Measurements from ENCODE around the gene TRIM67. TPM values are rescaled to one million over a fixed set of nuclear protein-coding genes. Genes with fewer than 3 reads are reported as not detected.

Gene TRIM67
- total and polyA plus RNA-seq, 2 donors (not counting 1 experiment from before 2014, with no cell fraction given): not detected

GRCh38 chr1:231248778-231249177, 86.9 kb downstream of the TRIM67 start:
- Mint-ChIP-seq H3K9me3 (ENCODE audit: insufficient read depth) (no peaks in the 10 kb centered on the region), H3K4me1 (peaks cover 19% of the 10 kb centered on the region), H3K27me3 (no peaks in the 10 kb centered on the region), H3K27ac (no peak overlapping the region), H3K4me3 (no peak overlapping the region)
- Histone ChIP-seq H3K4me1 (ENCODE audit: control insufficient read depth in 2 of 2, insufficient read depth in 2 of 2, low read length in 2 of 2) (no peaks in the 10 kb centered on the region), H3K27me3 (replicated peaks in 1 of 4; ENCODE audit: control extremely low read depth in 1 of 4, control insufficient read depth in 3 of 4, insufficient read depth in 4 of 4, low read length in 3 of 4) (no peaks in the 10 kb centered on the region), H3K36me3 (replicated peaks in 1 of 2; ENCODE audit: control extremely low read depth in 1 of 2, control insufficient read depth in 1 of 2, extremely low read depth in 1 of 2, insufficient read depth in 2 of 2, low read length in 1 of 2) (peaks cover 12 to 33% of the 10 kb centered on the region in 2 experiments), H3K27ac (ENCODE audit: low read length in 2 of 2) (no peak overlapping the region), H2AFZ (ENCODE audit: insufficient read depth, low read depth, low read length, poor library complexity, severe bottlenecking) (no peak overlapping the region), H3K9me3 (ENCODE audit: control extremely low read depth in 1 of 3, control insufficient read depth in 2 of 3, insufficient read depth in 1 of 3, low read length in 2 of 3) (no peaks in the 10 kb centered on the region), H4K20me1 (ENCODE audit: control insufficient read depth, insufficient read depth, low read length, poor library complexity, severe bottlenecking) (peaks cover 39% of the 10 kb centered on the region), H3K79me2 (ENCODE audit: control insufficient read depth, insufficient read depth, low read length) (peaks cover 47% of the 10 kb centered on the region), H3K4me3 (ENCODE audit: control extremely low read depth in 1 of 5, extremely low read depth in 1 of 5, insufficient read depth in 1 of 5, low read depth in 2 of 5, low read length in 4 of 5) (no peak overlapping the region), H3K9ac (ENCODE audit: low read length) (no peak overlapping the region), H3K4me2 (replicated peaks; ENCODE audit: low read depth, low read length, poor library complexity, severe bottlenecking) (no peak overlapping the region)
- CTCF ChIA-PET: no interaction called here
- DNase-seq: no peak
- intact Hi-C loops (cut with micrococcal nuclease): no loop called here
- TF ChIP-seq EZH2 (IDR thresholded peaks at IDR 0.05; ENCODE audit: borderline replicate concordance, insufficient read depth, low read depth, low read length, poor library complexity, severe bottlenecking): no peak
- no peak for TF ChIP-seq CTCF (IDR thresholded peaks at IDR 0.05)
- ATAC-seq (ENCODE audit: low read depth): no peak
- no CpG with 5 or more reads among the region's 1 CpG for WGBS (ENCODE audit: insufficient coverage)
- POLR2A ChIA-PET: no interaction called here

- Histone ChIP-seq H3K27me3 (replicated peaks in 1 of 4; ENCODE audit: control extremely low read depth in 1 of 4, control insufficient read depth in 3 of 4, insufficient read depth in 4 of 4, low read length in 3 of 4) (no peaks in the 10 kb centered on the region), H3K4me3 (ENCODE audit: control extremely low read depth in 1 of 5, extremely low read depth in 1 of 5, insufficient read depth in 1 of 5, low read depth in 2 of 5, low read length in 4 of 5) (no peak overlapping the region), H3K9ac (ENCODE audit: low read length) (no peak overlapping the region), H3K36me3 (replicated peaks in 1 of 2; ENCODE audit: control extremely low read depth in 1 of 2, control insufficient read depth in 1 of 2, extremely low read depth in 1 of 2, insufficient read depth in 2 of 2, low read length in 1 of 2) (peaks cover 18 to 36% of the 10 kb centered on the region in 2 experiments), H3K4me1 (ENCODE audit: control insufficient read depth in 2 of 2, insufficient read depth in 2 of 2, low read length in 2 of 2) (no peaks in the 10 kb centered on the region), H3K27ac (ENCODE audit: low read length in 2 of 2) (no peak overlapping the region), H2AFZ (ENCODE audit: insufficient read depth, low read depth, low read length, poor library complexity, severe bottlenecking) (no peak overlapping the region), H3K9me3 (ENCODE audit: control extremely low read depth in 1 of 3, control insufficient read depth in 2 of 3, insufficient read depth in 1 of 3, low read length in 2 of 3) (peaks cover 0 to 1% (median 0%) of the 10 kb centered on the region in 3 donors), H4K20me1 (ENCODE audit: control insufficient read depth, insufficient read depth, low read length, poor library complexity, severe bottlenecking) (peaks cover 16% of the 10 kb centered on the region), H3K79me2 (ENCODE audit: control insufficient read depth, insufficient read depth, low read length) (peaks cover 14% of the 10 kb centered on the region), H3K4me2 (replicated peaks; ENCODE audit: low read depth, low read length, poor library complexity, severe bottlenecking) (no peak overlapping the region)
- Mint-ChIP-seq H3K4me1 (peaks cover 4% of the 10 kb centered on the region), H3K4me3 (no peak overlapping the region), H3K9me3 (ENCODE audit: insufficient read depth) (no peaks in the 10 kb centered on the region), H3K27me3 (no peaks in the 10 kb centered on the region), H3K27ac (no peak overlapping the region)
- CTCF ChIA-PET: no interaction called here
- intact Hi-C loops (cut with micrococcal nuclease): no loop called here
- ATAC-seq (ENCODE audit: low read depth): no peak
- TF ChIP-seq CTCF (IDR thresholded peaks at IDR 0.05): no peak
- TF ChIP-seq EZH2 (IDR thresholded peaks at IDR 0.05; ENCODE audit: borderline replicate concordance, insufficient read depth, low read depth, low read length, poor library complexity, severe bottlenecking): no peak
- WGBS (ENCODE audit: insufficient coverage): 80% methylated on average over 2 of the region's 3 CpGs
- no peak for DNase-seq
- POLR2A ChIA-PET: no interaction called here
Observed at GRCh38 chr1:231252336-231252735, 90.5 kb downstream of the TRIM67 start.
